Thyroid gland (tissue), 4 donors: ENCODE results near the gene FANCC.

Experiments
- POLR2A ChIP-seq, 2 donors: fragments of 450-650 bp; IDR thresholded peaks; one replicate each; pipeline ENCODE4 v1.6.1; 2017; ENCODE audit warnings: antibody characterized with exemption in 2 of 2, mild to moderate bottlenecking in 2 of 2, moderate library complexity in 1 of 2
- TF ChIP-seq, protein P1 (sequence below), 6 experiments: fragments of 200-600 bp in 3 of 6; fragments of 450-650 bp in 3 of 6; sonication (generic) in 3 of 6; IDR thresholded peaks; one replicate each; pipeline ENCODE4 v1.5.1; 2016 to 2019; ENCODE audit warnings: antibody characterized with exemption in 6 of 6, mild to moderate bottlenecking in 2 of 6, inconsistent platforms in 1 of 6, moderate library complexity in 1 of 6

GRCh38 chr9:95096381-95096780 lies 221.1 kb downstream of the FANCC start:
- TF ChIP-seq, protein P1, sequence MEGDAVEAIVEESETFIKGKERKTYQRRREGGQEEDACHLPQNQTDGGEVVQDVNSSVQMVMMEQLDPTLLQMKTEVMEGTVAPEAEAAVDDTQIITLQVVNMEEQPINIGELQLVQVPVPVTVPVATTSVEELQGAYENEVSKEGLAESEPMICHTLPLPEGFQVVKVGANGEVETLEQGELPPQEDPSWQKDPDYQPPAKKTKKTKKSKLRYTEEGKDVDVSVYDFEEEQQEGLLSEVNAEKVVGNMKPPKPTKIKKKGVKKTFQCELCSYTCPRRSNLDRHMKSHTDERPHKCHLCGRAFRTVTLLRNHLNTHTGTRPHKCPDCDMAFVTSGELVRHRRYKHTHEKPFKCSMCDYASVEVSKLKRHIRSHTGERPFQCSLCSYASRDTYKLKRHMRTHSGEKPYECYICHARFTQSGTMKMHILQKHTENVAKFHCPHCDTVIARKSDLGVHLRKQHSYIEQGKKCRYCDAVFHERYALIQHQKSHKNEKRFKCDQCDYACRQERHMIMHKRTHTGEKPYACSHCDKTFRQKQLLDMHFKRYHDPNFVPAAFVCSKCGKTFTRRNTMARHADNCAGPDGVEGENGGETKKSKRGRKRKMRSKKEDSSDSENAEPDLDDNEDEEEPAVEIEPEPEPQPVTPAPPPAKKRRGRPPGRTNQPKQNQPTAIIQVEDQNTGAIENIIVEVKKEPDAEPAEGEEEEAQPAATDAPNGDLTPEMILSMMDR (IDR thresholded peaks at IDR 0.05), result no peak
- no peak for TF ChIP-seq POLR2A (IDR thresholded peaks at IDR 0.05)
